ENCODE measurements around the gene MTX1.
"Not testable (repeated sequence)": the region's sequence is repeated elsewhere in the genome, so short reads cannot be mapped to it uniquely, and the experiment has no call there.

GRCh38 chr1:155162631-155163030 lies 45.9 kb upstream of the MTX1 start:
- not testable (repeated sequence) for TF ChIP-seq CTCF, POLR2A, POLR2AphosphoS5 (IDR thresholded peaks at IDR 0.05)
